Neural progenitor cell (in vitro differentiated cells): ENCODE results near the gene ULK4.

Source experiments
- CTCF ChIP-seq: fragments of 200-600 bp; sonication (generic); IDR thresholded peaks from 2 replicates; pipeline ENCODE4 v1.5.1; 2017; ENCODE audit warnings: antibody characterized with exemption, mild to moderate bottlenecking
- EZH2 ChIP-seq: fragments of 200-600 bp; sonication (generic); IDR thresholded peaks from 2 replicates; pipeline ENCODE4 v1.6.1; 2017; ENCODE audit warnings: antibody characterized with exemption, mild to moderate bottlenecking, moderate library complexity

GRCh38 chr3:41880387-41880786 is 81.5 kb downstream of the ULK4 start:
- TF ChIP-seq EZH2 = no peak
- no peak for TF ChIP-seq CTCF
